Endometrium (tissue), 2 donors: ENCODE data around the gene SLIT3.

ENCODE experiments used
- FAIRE-seq: peaks from 2 replicates; lab custom pipeline; 2012; peaks lifted over from hg19 to GRCh38; lab: Jason Lieb, UNC
- donor health status: control.
- donor health status: control.

SLIT3 gene

DNA sequence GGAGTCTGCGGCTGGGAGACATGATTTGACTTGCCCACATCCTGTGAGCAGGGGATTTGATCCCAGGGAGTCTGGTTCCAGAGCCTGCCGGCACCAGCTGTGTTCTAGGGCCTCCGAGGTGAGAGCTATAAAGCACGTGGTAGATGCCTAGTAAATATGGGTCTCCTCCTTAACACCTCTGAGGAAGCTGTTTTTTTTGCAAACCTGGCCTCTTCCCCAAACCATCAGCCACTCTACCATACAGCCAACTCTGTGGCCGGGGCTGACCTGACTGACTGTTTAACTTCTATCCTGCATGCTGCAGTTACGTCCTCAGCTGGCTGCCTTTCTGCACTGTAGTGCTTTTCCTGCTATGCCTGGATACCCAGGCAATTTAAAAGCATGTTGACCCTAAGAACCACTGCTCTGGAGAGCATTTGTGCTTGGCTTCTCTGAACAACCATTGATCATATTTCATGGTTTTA is 220.5 kb downstream of the SLIT3 start:
- FAIRE-seq: no peak

DNA sequence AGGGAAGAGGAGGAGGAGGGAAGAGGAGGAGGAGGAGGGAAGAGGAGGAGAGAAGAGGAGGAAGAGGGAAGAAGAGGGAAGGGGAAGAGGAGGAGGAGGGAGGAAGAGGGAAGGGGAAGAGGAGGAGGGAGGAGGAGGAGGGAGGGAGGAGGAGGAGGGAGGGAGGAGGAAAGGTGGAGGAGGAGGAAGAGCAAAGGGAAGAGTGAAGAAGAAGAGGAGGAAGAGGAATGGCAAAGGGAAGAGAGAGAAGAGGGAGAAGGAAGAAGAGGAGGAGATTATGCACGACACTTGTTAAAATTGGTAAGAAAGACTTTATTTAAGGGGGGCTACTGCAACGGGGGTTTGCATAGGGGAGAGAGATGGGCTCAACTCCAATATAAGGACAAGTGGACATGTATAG is 221.2 kb downstream of the SLIT3 start:
- FAIRE-seq: no peak

DNA sequence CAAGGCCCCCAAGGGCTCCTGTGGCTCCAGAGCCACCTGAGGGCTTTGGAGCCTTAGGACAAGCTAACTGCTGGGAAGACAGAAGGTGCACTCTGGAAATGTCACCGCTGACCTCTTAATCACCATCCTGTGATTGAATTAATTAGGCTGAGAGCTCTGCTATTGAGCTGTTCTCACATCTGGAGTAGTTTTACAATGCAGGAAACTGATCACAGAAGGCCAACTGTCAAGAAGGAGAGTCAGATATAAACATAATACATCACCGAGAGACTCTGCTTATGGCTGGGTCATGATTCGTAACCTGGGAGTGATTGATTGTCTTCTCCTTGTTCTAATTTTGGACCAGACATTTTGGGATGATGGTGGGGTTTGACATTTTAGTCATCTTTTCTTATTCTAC is 226.1 kb downstream of the SLIT3 start:
- no peak for FAIRE-seq

DNA sequence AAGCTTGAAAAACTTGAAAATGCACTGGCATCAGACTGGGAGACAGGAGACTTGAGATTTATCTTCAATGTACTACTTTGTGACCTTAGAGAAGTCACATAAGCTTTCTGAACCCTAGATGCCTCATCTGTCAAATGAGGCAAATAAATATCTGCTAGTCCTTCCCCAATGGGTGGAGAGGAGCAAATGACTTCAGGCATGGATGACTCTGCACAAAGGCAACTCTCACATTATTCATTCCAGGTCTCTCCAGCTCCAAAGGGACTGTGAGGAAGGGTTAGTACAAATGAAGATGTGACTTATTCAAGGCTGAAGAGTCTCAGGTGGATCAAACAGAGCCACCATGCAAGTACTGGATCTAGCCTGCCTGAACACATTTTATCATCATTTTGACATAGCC is 228.7 kb downstream of the SLIT3 start:
- FAIRE-seq: no peak

DNA sequence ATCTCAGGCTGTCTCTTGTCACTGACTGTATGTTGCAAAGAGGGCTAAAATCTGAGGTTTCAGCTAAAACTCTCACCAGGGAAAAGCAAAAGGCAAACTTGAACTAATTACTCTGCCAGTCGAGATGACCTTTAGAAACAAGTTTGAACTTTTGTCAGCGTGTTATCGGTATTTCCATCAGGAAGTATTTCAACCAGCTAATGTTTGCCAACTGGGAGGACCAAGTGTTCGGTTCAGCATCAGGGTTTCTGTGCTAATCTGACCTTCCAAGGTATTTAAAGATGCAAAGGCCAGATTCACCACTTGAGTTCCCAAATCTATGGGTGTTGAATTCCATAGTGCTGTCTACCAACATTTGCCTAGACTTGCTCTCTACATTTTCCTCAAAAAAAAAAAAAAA is 230.5 kb downstream of the SLIT3 start:
- FAIRE-seq: no peak

DNA sequence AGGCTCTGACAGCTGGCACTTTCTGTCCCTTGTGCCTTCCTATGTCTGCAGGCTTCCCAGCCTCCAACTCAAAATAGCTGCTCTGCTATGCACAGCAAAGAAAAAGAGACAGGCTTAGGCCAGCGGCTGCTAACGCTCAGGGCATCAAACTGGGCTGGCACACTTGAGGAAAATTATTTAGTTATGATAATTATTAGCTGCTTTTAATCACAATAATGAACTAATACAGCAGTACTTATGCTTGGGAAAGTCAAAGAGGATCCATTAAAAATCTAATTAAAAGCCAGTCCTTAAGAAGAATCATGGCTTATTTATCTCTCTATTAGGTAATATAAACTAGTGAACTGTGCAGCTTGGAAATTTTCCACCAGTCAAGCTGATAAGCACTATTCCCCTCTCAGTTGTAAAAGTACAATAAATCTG is 233.2 kb downstream of the SLIT3 start:
- no peak for FAIRE-seq

DNA sequence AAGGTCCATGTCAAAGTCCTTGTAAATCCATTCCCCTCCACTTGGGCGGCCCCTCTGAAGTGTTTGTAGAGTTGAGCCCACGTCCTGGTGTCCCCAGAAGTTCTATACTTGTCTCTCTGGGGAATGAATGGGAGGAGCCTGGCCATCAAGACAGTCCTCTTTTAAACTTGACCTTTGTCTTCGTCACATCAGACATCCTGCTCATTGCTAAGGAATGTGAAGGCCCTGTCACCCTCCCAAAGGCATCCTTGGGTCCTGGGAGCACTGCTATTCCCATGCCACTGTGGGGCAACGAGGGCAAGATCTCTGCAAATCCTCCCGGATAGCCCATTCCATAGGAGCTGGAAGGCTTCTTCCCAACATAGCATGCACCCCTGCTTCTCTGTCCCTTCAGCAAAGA is 235.5 kb downstream of the SLIT3 start:
- FAIRE-seq: no peak

DNA sequence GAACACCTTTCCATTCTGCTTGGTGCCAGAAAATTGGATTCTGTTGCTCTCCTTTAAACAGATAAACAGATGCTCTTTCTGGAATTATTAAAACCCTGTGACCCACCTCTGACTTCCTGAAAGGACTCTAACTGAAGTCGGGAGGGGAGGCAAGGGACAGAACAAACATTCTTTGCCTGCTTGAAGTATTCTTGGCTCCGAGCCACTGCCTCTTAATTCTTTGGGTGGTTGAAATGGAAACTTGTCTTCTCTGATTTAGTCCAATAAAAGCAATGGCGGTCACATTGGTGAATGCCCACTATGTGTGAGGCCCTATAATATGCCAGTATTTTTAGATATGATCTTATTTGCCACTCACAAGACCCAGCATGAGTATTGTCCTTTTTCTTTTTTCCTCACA is 236.8 kb downstream of the SLIT3 start:
- FAIRE-seq: no peak

DNA sequence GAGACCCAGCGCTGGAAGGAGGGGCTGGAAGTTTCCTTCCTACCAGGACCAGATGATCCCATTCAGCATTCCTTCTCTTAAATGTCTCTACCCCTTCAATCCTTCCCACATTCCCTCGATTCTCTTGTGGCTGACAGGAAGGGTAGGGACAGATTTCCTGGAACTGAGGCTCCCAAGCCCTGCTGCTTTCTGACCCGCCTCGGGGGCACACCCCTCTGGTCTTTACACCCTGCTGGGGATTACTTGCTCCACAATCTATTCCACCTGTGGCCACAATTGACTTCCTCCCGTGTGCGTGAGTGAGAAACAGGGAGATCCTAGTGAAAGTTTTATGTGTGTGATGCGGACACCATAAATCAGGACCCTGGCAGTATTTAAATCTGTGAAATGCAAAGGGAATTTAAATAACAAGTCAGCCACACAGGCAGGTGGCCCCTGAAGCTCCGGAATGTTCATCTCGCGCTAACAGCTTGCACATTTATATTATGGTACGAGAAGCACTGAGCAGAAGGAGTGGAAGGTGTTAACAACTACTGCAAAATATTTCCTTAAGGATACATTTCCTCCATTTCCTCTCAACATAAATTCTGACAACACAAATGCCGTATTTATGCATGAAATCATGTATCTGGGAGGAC is 237.5 kb downstream of the SLIT3 start:
- FAIRE-seq: no peak

DNA sequence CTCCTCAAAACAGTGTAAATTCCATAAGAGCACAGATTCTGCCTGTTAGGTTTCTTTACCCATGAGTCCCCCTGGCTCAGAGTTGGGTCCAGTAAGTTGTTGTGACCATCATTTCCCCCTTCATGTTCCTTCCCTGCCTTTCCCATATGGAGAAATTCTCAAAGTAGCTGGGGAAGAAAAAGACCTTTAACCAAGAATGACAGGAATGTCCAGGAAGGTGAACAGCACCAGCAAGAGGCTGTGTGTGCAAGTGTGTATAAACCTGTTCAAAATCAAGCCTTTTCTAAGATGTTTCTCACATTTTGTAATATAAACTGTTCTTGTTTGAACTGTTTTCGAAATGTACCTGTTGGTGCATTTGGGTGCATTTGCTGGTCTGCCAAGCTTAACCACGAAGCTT is 238.2 kb downstream of the SLIT3 start:
- no peak for FAIRE-seq

DNA sequence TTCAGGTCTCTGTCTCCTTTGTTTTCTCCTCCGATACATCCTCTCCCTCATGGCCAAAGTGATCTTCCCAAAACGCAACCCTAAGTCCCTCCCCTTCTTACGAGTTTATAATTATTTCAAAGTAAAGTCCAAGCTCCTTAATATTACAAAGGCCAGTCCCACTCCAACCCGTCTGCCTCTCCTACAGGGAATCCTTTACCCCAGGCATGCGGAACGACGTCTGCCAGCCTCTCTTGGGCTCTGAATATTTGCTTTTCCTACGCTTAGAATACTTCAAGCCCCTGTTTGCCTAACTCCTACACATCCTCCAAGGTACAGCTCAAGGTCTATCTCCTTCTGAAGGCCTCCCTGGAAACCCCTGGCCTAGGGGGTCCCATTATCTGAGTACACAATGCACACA is 246.4 kb downstream of the SLIT3 start:
- no peak for FAIRE-seq

DNA sequence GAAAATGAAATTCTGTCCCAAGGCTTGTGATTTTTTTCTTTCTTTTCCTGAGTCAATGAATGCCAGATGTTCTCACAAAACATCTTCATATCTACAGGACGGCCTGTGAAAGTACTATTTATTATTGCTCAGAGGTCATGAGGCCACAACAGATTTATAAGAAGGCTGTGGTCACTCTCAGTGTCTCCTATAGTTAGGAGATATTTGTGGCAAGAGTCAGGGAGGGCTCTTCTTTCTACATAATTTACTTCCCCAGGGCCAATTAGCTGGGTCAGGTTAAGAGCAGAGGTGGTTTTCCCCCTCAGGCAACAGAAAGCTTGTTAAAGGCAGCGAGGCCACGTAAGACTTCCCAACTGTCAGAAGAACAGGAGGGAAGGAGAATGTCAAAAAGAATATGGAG is 248.7 kb downstream of the SLIT3 start:
- FAIRE-seq: peak; percentile 83

DNA sequence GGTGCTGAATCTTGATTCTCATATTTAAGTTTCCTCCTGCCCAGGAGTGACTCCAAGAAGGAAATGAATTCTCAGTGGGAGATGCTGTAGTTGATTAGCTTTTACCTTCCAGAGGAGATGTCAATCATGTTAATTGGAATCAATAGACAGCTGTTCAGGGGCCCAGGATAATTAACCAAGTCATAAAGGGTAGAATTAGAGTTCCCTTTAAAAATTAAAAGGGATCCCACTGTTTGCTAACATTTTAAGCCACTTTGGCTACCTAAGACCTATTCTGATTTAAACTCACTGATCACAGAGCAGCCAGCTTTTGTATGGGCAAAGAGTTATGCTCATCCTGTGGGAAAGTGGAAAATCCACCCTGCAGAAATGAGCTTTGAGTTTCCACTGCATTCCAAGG is 249.6 kb downstream of the SLIT3 start:
- no peak for FAIRE-seq

DNA sequence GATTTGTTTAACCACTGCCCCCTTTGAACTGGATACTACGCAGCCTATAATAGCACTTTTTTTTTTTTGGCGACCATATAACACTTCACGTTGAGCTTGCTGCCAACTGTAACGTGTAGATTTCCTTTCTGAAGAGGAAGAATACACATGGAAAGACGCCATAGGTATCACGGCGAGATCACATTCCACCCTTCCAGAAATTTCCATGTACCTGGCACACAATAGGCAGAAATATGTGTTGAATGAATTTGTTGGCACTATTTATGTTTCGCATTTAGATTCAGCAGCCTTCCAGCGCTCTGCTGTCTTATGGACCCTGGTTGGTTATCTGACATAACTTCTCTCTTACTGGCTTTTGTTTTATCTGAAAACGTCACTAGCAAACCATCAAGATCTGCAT is 250.3 kb downstream of the SLIT3 start:
- no peak for FAIRE-seq

DNA sequence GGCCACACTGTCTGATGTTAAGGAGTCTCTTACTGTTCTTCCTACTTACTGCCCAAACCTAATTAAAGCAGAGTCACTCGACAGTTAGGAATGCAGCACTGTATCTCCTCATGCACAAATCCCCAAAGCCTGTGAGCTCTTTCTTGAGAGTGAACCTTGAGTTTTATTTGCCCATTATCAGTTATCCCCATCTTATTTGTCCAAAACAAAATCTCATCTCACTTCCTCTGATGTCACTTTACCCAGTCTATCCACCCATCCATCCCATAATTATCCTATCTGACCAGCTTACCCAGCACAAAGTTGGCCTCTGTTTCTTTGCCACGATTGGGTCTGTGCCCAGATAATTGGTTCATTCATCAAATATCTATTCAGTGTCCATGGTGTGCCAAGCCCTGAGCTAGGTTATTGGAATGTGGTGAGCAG is 250.8 kb downstream of the SLIT3 start:
- FAIRE-seq: no peak

DNA sequence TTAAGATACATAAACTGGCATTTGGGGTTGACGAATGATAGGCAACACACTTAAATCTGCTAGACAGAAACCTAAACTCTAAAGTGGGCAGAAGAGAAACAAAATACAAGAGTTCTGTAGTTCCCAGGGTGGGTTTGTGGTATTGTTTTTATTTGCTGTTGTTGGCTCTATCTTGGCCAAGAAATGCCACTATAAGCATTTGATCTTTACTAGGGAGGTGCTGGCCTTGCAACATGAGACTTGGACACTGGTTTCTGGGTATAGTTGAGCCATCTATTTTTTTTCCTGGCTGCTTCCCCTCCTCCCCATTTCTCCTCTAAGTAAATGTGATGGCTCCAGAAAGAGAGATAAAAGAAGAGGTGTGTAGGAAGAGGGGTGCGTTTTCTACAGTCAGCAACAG is 251.2 kb downstream of the SLIT3 start:
- no peak for FAIRE-seq

DNA sequence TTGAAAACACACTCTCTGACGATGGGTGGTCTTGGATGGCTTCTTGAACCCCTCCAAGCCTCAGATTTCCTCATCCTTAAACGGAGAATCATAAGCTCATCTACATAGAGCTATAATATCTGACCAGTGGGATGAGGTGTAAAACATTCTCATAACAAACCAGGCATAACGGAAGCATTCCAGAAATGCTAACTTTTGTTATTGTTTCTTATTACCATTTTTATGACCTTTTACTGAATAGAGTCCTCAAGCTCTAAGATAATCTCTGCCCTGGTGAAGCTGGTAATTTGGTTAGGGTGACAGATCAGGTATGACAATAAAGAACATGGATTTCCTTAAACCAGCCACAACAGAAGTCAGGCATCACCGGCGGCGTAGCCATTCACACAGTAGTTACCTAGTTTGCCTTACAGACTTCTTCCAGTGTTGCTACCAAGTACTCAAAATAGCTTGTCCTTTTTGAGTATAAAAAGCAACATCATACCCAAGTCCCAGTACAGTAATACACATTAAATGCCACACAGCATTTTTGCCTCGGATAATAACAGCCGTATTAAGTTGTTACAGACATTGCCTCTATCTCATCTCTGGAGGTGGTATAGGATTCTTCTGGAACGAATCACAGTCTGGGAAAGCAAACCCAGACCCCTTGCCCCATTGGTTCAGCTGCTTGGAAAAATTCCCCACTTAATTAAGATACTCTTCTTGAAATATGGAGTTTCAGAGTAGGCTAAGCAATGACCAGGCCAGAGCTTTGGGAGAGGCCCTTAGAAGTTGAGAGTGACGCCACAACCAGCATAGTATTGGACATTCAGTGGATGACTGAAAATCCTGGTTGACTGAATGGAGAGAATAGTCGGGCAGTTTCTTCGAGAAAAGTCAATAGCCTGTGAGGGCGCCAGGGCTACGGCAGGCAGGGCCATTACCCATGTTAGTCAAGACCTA is 252.5 kb downstream of the SLIT3 start:
- FAIRE-seq: no peak

DNA sequence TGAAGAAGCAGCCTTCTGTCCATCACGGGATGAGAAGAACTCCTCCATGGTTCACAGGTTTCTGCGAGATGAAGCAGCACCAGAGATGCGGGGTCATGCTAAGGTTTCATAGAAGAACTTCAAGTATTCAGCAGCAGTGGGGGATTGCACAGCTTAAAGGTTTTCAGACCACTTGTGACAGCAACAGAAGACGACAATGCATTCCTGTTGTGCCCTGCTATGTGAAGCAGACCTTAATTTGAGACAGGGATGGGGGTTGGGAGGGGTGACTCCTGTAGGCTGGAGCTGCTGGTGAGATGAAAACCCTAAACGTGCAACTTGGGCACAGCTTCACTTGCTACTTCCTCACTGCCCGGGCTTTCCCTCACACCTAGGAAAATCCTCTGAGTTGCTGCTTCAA is 256.0 kb downstream of the SLIT3 start:
- FAIRE-seq: no peak

DNA sequence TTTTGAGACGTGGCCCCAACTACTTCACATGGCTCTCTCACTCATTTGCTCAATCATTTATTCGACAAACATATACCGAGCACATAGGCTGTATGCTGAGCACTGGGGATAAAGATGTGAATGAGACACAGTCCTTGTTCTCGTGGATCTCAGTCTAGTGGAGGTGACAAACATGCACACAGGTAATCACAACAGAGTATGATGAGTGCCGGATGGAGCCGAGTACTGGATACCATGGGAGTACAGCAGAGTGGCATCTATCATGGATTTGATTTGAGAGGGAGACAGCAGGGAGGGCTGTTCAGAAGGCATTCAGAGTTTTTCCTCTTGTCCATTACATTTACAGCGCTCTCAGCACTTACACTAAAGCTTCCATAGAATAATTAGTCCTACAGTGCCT is 259.8 kb downstream of the SLIT3 start:
- FAIRE-seq: no peak

DNA sequence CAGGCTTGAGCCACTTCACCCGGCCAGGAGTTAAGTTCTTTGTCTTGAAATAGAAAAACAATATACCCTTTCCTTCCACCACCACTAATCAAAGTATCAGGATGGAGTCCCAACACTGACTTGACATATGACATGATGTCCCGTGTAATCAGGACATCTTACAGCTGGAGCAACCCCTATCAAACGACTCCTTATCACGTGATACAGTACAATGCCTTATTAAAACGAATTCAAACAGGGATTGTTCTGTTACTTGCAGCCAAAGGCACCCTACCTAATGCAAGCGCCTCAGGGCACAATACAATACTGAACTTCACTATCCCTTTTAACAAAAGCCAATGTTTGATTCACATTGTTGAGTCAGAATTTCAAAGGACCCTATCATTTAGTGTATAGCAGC is 261.3 kb downstream of the SLIT3 start:
- no peak for FAIRE-seq

DNA sequence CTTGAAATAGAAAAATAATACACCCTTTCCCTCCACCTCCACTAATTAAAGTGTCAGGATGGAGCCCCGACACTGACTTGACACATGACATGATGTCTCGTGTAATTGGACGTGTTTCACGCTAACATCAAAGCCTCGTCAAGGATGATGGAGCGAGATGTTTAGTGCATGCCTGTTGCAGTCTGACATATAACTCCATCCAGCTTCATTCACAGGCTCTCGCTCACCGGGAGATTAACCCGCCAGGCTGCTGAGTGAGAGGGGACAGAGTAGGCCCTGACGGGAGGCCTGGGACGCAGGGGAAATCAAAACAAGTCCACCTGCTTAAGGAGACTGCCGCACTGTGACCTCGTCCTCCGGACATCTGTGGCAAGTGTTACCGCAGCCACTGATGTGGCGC is 263.5 kb downstream of the SLIT3 start:
- FAIRE-seq: no peak

DNA sequence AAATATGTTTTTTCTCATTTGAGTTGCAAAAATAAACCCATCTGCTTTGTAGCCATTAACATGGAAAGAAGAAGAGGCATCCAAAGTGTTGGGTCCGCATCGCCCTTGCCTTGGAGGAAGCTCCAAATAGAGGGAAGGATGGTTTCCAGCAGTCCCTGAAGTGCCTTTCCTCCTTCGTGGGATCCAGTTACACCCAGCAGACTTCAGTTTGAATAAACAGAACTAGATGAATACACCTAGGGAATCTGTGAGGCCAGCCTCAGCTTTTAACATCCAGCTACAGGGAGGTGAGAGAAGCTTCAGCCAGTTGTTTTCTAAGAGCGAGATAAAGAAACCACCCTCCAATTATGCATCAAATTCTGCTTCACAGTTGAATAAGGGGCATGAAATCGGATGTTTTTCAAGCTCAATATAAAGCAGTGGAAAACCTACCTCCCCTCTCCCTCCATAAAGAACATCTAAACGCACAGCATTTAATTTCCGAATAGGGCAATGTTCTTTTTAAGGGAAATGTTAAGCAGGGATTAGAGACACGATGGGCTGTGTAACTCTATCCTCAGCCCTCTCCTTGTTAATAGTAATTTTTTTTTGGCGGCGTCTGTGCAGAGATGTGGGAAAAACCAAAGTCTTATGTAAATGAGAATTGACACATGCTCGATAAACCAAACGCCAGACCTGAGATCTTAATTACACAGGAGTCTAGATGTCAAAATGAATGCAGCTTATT is 264.7 kb downstream of the SLIT3 start:
- FAIRE-seq: no peak
